Measurements from ENCODE around the gene ADTRP. TPM values are rescaled to one million over a fixed set of nuclear protein-coding genes. Genes with fewer than 3 reads are reported as not detected.

ADTRP gene
- total RNA-seq, 1 experiment from 2014 or later, result 5.2 TPM

DNA sequence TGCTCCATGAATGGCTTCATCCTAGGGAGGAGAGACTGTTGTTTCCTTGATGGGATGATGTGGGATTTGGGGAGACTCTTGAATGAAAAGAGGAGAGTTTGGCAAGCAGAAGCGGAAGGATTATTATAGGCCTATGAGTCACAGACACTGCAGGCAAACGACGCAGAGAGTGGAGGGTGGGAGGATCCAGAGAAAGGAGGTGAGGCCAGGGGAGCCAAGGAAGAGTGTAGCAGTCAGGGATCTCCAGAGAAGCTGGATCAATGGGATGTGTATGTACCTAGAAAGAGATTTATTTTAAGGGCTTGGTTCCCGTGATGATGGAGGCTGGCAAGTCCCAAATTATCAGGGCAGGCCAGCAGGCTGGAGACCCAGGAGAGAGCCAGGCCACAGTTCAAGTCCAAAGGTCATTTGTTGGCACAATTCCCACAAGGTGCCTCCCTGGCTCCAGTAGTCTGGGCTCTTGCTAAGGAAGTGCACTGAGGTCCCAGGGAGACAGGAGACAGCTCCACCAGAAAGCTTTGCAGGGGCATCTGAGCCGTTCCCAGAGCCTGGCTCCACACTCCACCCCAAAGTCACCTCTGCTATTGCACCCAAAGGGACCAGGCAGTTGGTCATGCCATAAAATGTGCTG, 76.0 kb downstream of the ADTRP start:
- intact Hi-C loops (cut with micrococcal nuclease; ENCODE audit: unreplicated experiment), result no loop called here
- TF ChIP-seq, protein P1, sequence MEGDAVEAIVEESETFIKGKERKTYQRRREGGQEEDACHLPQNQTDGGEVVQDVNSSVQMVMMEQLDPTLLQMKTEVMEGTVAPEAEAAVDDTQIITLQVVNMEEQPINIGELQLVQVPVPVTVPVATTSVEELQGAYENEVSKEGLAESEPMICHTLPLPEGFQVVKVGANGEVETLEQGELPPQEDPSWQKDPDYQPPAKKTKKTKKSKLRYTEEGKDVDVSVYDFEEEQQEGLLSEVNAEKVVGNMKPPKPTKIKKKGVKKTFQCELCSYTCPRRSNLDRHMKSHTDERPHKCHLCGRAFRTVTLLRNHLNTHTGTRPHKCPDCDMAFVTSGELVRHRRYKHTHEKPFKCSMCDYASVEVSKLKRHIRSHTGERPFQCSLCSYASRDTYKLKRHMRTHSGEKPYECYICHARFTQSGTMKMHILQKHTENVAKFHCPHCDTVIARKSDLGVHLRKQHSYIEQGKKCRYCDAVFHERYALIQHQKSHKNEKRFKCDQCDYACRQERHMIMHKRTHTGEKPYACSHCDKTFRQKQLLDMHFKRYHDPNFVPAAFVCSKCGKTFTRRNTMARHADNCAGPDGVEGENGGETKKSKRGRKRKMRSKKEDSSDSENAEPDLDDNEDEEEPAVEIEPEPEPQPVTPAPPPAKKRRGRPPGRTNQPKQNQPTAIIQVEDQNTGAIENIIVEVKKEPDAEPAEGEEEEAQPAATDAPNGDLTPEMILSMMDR (IDR thresholded peaks at IDR 0.05; ENCODE audit: insufficient read depth in 1 of 2, low read depth in 1 of 2, low read length in 1 of 2, severe bottlenecking in 1 of 2, unreplicated experiment in 1 of 2), result no peak
- no peak overlapping the region for H3K27ac Mint-ChIP-seq (ENCODE audit: unreplicated experiment)
- no peaks in the 10 kb centered on the region for H3K4me1 Mint-ChIP-seq (ENCODE audit: low read depth, unreplicated experiment)
- BruUV-seq (replicated peaks), result no TSS peak
- Histone ChIP-seq H3K27me3 (replicated peaks; ENCODE audit: control insufficient read depth, insufficient read depth, low read length) (no peaks in the 10 kb centered on the region), H3K4me3 (ENCODE audit: low read depth, low read length) (no peak overlapping the region), H3K36me3 (ENCODE audit: control insufficient read depth, insufficient read depth, low read length) (no peaks in the 10 kb centered on the region), H3K4me1 (no peaks in the 10 kb centered on the region), H3K9me3 (no peaks in the 10 kb centered on the region)
- H3K27me3 Mint-ChIP-seq (ENCODE audit: insufficient read depth, unreplicated experiment), result no peaks in the 10 kb centered on the region
- ChIA-PET POLR2A (no interaction called here), CTCF (no interaction called here)
- no peak overlapping the region for H3K4me3 Mint-ChIP-seq (ENCODE audit: unreplicated experiment)
- H3K36me3 Mint-ChIP-seq (ENCODE audit: insufficient read depth, unreplicated experiment), result peaks cover 6% of the 10 kb centered on the region
- no peak for DNase-seq
- H3K9me3 Mint-ChIP-seq (ENCODE audit: unreplicated experiment), result peaks cover 10% of the 10 kb centered on the region

DNA sequence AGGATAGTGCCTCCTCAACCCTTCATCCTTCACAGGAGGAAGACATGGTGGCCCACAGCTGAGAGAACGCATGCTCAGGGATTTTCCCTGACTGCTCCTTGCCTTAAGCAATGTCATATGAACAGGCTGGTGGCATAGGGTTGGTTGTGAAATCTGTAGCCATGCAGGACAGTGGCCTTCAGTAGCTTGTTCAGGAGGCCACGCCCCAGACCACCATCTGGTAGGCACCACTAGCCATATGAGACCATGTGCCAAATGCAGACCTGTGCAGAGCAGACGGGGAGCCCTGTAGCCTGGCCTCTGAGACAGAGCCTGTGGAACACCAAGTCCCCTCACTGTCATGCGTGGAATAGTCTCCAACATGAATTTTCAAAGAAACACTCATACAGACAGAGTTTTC, 76.5 kb downstream of the ADTRP start:
- no peak overlapping the region for H3K4me3 Mint-ChIP-seq (ENCODE audit: unreplicated experiment)
- POLR2A ChIA-PET, result no interaction called here
- H3K27ac Mint-ChIP-seq (ENCODE audit: unreplicated experiment), result no peak overlapping the region
- H3K4me3 ChIP-seq (ENCODE audit: low read depth, low read length), result no peak overlapping the region
- H3K27me3 ChIP-seq (replicated peaks; ENCODE audit: control insufficient read depth, insufficient read depth, low read length), result no peaks in the 10 kb centered on the region
- TF ChIP-seq, protein P1 (IDR thresholded peaks at IDR 0.05; ENCODE audit: insufficient read depth in 1 of 2, low read depth in 1 of 2, low read length in 1 of 2, severe bottlenecking in 1 of 2, unreplicated experiment in 1 of 2), result no peak
- H3K36me3 ChIP-seq (ENCODE audit: control insufficient read depth, insufficient read depth, low read length), result no peaks in the 10 kb centered on the region
- BruUV-seq (replicated peaks), result no TSS peak
- H3K9me3 Mint-ChIP-seq (ENCODE audit: unreplicated experiment), result peaks cover 10% of the 10 kb centered on the region
- H3K4me1 ChIP-seq, result no peaks in the 10 kb centered on the region
- H3K36me3 Mint-ChIP-seq (ENCODE audit: insufficient read depth, unreplicated experiment), result peaks cover 6% of the 10 kb centered on the region
- CTCF ChIA-PET, result no interaction called here
- H3K9me3 ChIP-seq, result no peaks in the 10 kb centered on the region
- no peaks in the 10 kb centered on the region for H3K27me3 Mint-ChIP-seq (ENCODE audit: insufficient read depth, unreplicated experiment)
- no peak for DNase-seq
- intact Hi-C loops (cut with micrococcal nuclease; ENCODE audit: unreplicated experiment), result no loop called here
- no peaks in the 10 kb centered on the region for H3K4me1 Mint-ChIP-seq (ENCODE audit: low read depth, unreplicated experiment)

DNA sequence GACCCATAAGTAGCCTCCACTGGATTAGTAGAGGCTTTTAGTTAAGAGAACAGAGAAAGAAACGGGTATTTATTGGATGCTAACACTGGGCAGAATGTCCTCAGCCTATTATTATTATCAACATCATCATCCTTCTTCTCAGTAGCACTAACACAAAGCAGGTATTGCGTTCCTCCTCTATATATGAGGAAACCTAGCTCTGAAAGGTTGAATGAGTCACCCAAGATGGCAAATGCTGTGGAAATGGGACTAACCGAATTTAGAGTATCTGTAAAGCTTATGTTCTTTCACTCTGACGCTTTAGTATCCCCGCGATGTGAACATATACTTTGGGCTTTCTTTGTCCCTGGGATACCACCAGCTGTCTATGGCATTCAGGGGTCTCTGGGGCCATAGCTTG, 77.0 kb downstream of the ADTRP start:
- Mint-ChIP-seq H3K27me3 (ENCODE audit: insufficient read depth, unreplicated experiment) (no peaks in the 10 kb centered on the region), H3K4me1 (ENCODE audit: low read depth, unreplicated experiment) (no peaks in the 10 kb centered on the region), H3K9me3 (ENCODE audit: unreplicated experiment) (peaks cover 10% of the 10 kb centered on the region), H3K4me3 (ENCODE audit: unreplicated experiment) (no peak overlapping the region), H3K36me3 (ENCODE audit: insufficient read depth, unreplicated experiment) (peaks cover 6% of the 10 kb centered on the region), H3K27ac (ENCODE audit: unreplicated experiment) (no peak overlapping the region)
- Histone ChIP-seq H3K27me3 (replicated peaks; ENCODE audit: control insufficient read depth, insufficient read depth, low read length) (no peaks in the 10 kb centered on the region), H3K4me1 (no peaks in the 10 kb centered on the region), H3K4me3 (ENCODE audit: low read depth, low read length) (no peak overlapping the region), H3K9me3 (no peaks in the 10 kb centered on the region), H3K36me3 (ENCODE audit: control insufficient read depth, insufficient read depth, low read length) (no peaks in the 10 kb centered on the region)
- no TSS peak for BruUV-seq (replicated peaks)
- intact Hi-C loops (cut with micrococcal nuclease; ENCODE audit: unreplicated experiment), result no loop called here
- TF ChIP-seq, protein P1 (IDR thresholded peaks at IDR 0.05; ENCODE audit: insufficient read depth in 1 of 2, low read depth in 1 of 2, low read length in 1 of 2, severe bottlenecking in 1 of 2, unreplicated experiment in 1 of 2), result no peak
- CTCF ChIA-PET, result no interaction called here
- POLR2A ChIA-PET, result no interaction called here
- DNase-seq, result no peak

Data from Caco-2 (cell line).